Measurements from ENCODE around the gene PHF1.
A peak's percentile ranks its signal among the peaks of the same experiment; 100 is the strongest.

Gene PHF1

DNA sequence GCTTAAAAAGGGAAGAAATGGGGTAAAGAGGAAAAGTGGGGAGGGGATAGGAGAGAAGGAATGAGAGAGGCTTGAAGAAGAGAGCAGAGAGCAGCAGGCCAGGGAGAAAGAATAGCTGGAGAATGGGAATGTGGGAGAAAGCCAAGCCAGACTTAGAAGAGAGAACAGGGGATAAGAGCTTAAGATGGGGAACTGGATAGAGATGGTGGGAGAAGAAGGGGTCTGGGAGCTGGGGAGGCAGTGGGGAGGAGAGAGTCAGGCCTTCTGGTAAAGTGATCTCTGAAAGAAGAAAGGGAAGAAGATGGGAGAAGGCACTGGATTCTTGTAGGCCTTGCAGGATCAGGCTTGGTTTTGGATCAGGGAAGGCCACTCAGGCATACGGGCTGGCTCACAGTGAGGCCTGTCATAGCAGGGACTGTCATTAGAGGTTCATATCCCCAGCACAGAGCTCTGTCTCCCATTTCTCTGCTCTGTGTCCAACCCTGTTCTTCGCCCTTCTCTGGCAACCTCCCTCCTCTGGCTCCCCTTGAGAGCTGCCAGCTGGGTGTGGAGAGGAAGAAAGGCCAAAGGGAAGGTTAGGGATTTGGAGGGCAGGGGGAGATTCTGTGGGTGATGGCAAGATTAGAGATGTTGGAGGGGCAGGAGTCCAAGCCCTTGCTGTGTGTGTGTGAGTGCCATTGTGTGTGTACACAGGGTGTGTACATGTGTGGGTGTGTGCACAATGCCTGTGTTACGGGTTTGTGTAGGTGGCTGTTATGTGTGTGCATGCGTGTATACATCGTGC is 18.3 kb downstream of the PHF1 start:
- no peaks in the 10 kb centered on the region for H3K36me3 ChIP-seq (ENCODE audit: control insufficient read depth in 4 of 4, insufficient read depth in 4 of 4, low read length in 3 of 4)
- WGBS (ENCODE audit: insufficient coverage) = 93% methylated on average over 3 of the region's 5 CpGs
- ChIA-PET CTCF (interaction anchor here (0.9 to 2.5 kb wide), 7 partner anchors 11 to 129 kb away, joined by 3 to 9 read pairs (median 4); partner anchors contain the start of gene ZBTB9), POLR2A (no interaction called here)
- peak overlapping the region in 4 of 7 experiments; percentile 5 to 68 (median 68) for H3K4me3 ChIP-seq (ENCODE audit: control insufficient read depth in 1 of 7, extremely low read depth in 1 of 7, insufficient read depth in 4 of 7, low read depth in 2 of 7, low read length in 6 of 7)
- DNase-seq = no peak
- H3K27ac ChIP-seq (ENCODE audit: insufficient read depth in 1 of 2, low read depth in 1 of 2, low read length in 2 of 2, poor library complexity in 1 of 2, severe bottlenecking in 2 of 2) = peak overlapping the region in 1 of 2 experiments; percentile 27
- H3K4me1 ChIP-seq (ENCODE audit: control extremely low read depth in 1 of 4, control insufficient read depth in 4 of 4, insufficient read depth in 4 of 4, low read length in 3 of 4) = peaks cover 15 to 88% (median 84%) of the 10 kb centered on the region in 4 experiments
- H3K9me3 ChIP-seq (ENCODE audit: control extremely low read depth in 1 of 5, control insufficient read depth in 4 of 5, insufficient read depth in 2 of 5, low read depth in 1 of 5, low read length in 4 of 5) = no peaks in the 10 kb centered on the region
- H3K27me3 ChIP-seq (replicated peaks in 2 of 5; ENCODE audit: control insufficient read depth in 4 of 5, insufficient read depth in 5 of 5, low read length in 4 of 5) = no peaks in the 10 kb centered on the region

DNA sequence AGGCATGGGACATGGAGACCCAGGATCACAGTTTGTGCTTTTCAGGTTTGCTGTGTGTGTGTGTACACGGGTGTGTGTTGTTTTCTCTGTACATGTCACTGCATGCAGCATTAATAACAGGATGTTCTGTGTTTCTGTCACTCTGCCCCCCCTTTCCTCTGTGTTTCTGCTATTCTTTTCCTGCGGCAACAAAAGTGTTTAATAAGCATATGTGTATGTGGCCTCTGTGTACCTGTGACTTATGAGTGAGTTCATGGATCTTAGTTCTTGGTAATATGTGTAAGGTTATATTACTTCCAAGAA is 18.9 kb downstream of the PHF1 start:
- H3K27ac ChIP-seq (ENCODE audit: insufficient read depth in 1 of 2, low read depth in 1 of 2, low read length in 2 of 2, poor library complexity in 1 of 2, severe bottlenecking in 2 of 2) = no peak overlapping the region
- H3K27me3 ChIP-seq (replicated peaks in 2 of 5; ENCODE audit: control insufficient read depth in 4 of 5, insufficient read depth in 5 of 5, low read length in 4 of 5) = no peaks in the 10 kb centered on the region
- peaks cover 15 to 83% (median 80%) of the 10 kb centered on the region in 4 experiments for H3K4me1 ChIP-seq (ENCODE audit: control extremely low read depth in 1 of 4, control insufficient read depth in 4 of 4, insufficient read depth in 4 of 4, low read length in 3 of 4)
- CTCF ChIA-PET = interaction anchor here (0.9 to 2.5 kb wide), 6 partner anchors 10 to 130 kb away, joined by 3 to 9 read pairs (median 4); partner anchors contain the start of gene ZBTB9
- POLR2A ChIA-PET = no interaction called here
- no peaks in the 10 kb centered on the region for H3K9me3 ChIP-seq (ENCODE audit: control extremely low read depth in 1 of 5, control insufficient read depth in 4 of 5, insufficient read depth in 2 of 5, low read depth in 1 of 5, low read length in 4 of 5)
- peak in 1 of 3 donors; percentile 52 for DNase-seq
- no CpG with 5 or more reads among the region's 2 CpGs for WGBS (ENCODE audit: insufficient coverage)
- H3K4me3 ChIP-seq (ENCODE audit: control insufficient read depth in 1 of 7, extremely low read depth in 1 of 7, insufficient read depth in 4 of 7, low read depth in 2 of 7, low read length in 6 of 7) = peak overlapping the region in 2 of 7 experiments; percentile 68
- H3K36me3 ChIP-seq (ENCODE audit: control insufficient read depth in 4 of 4, insufficient read depth in 4 of 4, low read length in 3 of 4) = no peaks in the 10 kb centered on the region

DNA sequence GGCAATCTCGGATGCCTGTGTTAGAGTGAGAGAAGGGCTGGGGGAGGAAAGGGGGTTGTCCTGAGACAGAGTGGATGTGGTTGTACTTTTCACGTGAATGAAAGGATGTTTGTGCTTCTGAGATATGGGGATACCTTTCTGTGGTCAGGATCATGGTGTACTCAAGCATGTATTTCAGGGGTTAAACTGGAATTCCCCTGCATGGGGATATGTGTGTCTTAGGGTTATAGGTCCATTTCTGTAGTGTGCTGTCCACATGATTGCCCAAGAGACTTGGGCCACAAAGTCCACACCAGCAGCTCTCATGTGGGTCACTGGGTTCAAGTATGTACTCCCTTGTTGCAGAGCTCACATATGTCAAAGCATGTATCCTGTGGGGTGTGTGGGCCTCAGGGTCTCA is 19.5 kb downstream of the PHF1 start:
- Histone ChIP-seq H3K27ac (ENCODE audit: insufficient read depth in 1 of 2, low read depth in 1 of 2, low read length in 2 of 2, poor library complexity in 1 of 2, severe bottlenecking in 2 of 2) (peak overlapping the region; percentile 27 to 52), H3K9me3 (ENCODE audit: control extremely low read depth in 1 of 5, control insufficient read depth in 4 of 5, insufficient read depth in 2 of 5, low read depth in 1 of 5, low read length in 4 of 5) (no peaks in the 10 kb centered on the region), H3K27me3 (replicated peaks in 2 of 5; ENCODE audit: control insufficient read depth in 4 of 5, insufficient read depth in 5 of 5, low read length in 4 of 5) (no peaks in the 10 kb centered on the region), H3K4me3 (ENCODE audit: control insufficient read depth in 1 of 7, extremely low read depth in 1 of 7, insufficient read depth in 4 of 7, low read depth in 2 of 7, low read length in 6 of 7) (peak overlapping the region in 3 of 7 experiments; percentile 64 to 68 (median 66)), H3K4me1 (ENCODE audit: control extremely low read depth in 1 of 4, control insufficient read depth in 4 of 4, insufficient read depth in 4 of 4, low read length in 3 of 4) (peaks cover 15 to 77% (median 73%) of the 10 kb centered on the region in 4 experiments), H3K36me3 (ENCODE audit: control insufficient read depth in 4 of 4, insufficient read depth in 4 of 4, low read length in 3 of 4) (peaks cover 0 to 4% (median 2%) of the 10 kb centered on the region in 4 experiments)
- DNase-seq = peak in 2 of 3 donors; percentile 41 to 67
- ChIA-PET POLR2A (no interaction called here), CTCF (interaction anchor here (0.9 to 2.5 kb wide), 9 partner anchors 8 to 271 kb away, joined by 3 to 9 read pairs (median 5); partner anchors contain the start of genes CUTA, SYNGAP1 and ZBTB9)
- WGBS (ENCODE audit: insufficient coverage) = 0% methylated on average over 1 of the region's 2 CpGs

DNA sequence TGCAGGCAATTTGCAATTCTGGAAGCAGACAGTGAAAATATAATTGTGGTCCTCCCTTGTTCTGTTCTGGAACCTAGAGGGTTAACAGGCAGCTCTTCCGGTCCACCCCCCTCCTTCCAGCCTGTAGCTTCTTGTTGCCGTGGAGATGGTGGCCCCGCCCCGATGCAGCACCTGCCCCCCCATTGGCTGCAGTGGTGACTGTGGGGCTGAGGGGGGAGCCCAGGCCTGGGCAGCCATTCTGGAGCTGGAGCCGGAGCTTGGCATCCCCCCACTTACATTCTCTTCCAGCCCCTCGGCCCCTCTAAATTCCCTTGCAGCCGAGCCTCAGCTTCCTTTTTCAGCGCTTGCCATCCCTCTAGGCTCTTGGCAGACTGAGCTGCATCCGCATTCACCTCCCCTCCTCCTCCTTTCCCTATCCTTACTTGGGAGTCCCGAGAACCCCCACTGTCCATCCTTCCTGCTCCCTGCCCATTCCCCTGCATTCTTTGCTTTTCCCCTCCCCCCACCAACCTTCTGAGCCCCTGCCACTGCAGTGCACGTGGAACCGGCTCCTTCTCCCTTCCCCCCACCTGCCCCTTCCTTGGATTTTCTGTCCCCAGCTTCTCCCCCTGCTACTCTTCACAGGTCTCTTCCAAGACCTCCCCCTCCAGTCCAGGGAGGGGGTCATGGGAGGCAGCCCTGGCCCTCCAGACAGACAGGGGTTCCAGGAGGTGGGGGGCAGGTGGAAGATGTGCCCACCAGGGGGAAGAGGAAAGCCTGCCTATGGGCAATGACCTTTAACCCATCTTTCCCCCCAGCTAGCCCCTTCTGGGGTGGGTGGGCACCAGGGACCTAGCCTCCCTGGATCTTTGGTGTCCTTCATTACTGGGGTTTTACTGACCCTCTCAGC is 20.4 kb downstream of the PHF1 start:
- Histone ChIP-seq H3K36me3 (ENCODE audit: control insufficient read depth in 4 of 4, insufficient read depth in 4 of 4, low read length in 3 of 4) (peaks cover 4 to 13% (median 8%) of the 10 kb centered on the region in 4 experiments), H3K9me3 (ENCODE audit: control extremely low read depth in 1 of 5, control insufficient read depth in 4 of 5, insufficient read depth in 2 of 5, low read depth in 1 of 5, low read length in 4 of 5) (no peaks in the 10 kb centered on the region), H3K4me3 (ENCODE audit: control insufficient read depth in 1 of 7, extremely low read depth in 1 of 7, insufficient read depth in 4 of 7, low read depth in 2 of 7, low read length in 6 of 7) (peak overlapping the region in 6 of 7 experiments; percentile 40 to 68 (median 60)), H3K27ac (ENCODE audit: insufficient read depth in 1 of 2, low read depth in 1 of 2, low read length in 2 of 2, poor library complexity in 1 of 2, severe bottlenecking in 2 of 2) (peak overlapping the region; percentile 52 to 71), H3K4me1 (ENCODE audit: control extremely low read depth in 1 of 4, control insufficient read depth in 4 of 4, insufficient read depth in 4 of 4, low read length in 3 of 4) (peaks cover 15 to 71% (median 69%) of the 10 kb centered on the region in 4 experiments), H3K27me3 (replicated peaks in 2 of 5; ENCODE audit: control insufficient read depth in 4 of 5, insufficient read depth in 5 of 5, low read length in 4 of 5) (no peaks in the 10 kb centered on the region)
- peak; percentile 81 to 91 (median 88) for DNase-seq
- ChIA-PET POLR2A (interaction anchor here (0.6 kb wide), 1 partner anchor 119 kb away, joined by 4 read pairs; no protein-coding TSS in a partner anchor), CTCF (interaction anchor here (0.9 to 2.5 kb wide), 13 partner anchors 9 to 270 kb away, joined by 3 to 9 read pairs (median 4); partner anchors contain the start of genes CUTA, SYNGAP1 and ZBTB9)
- 0% methylated on average over 5 of the region's 12 CpGs for WGBS (ENCODE audit: insufficient coverage)

DNA sequence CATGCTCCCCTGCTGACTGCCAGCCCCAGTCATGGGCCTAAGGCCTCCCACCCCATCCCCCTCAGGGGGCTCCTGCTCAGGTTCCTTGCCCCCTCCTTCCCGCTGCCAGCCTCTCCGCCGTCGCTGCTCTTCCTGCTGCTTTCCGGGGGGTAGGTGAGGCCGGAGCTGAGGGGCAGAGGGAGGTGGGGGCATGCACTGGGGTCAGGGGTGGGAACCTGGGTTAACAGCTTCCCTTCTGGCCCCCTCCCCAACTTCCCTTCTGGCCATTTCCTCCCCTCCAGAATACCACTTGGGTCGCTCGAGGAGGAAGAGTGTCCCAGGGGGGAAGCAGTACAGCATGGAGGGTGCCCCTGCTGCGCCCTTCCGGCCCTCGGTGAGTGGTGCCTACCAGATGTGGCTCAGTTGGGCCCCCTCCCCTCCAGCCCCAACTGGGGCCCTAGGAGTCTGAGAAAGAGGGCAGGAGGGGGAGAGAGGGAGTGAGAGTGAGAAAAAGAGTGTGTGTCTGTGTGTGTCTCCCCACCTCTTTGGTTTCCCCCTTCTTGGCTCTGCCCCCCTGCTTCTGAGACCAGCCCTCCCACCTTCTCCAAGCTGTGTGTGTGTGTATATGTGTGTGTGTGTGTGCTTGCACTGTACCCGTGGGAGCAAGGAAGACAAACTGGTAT is 21.2 kb downstream of the PHF1 start:
- Histone ChIP-seq H3K27ac (ENCODE audit: insufficient read depth in 1 of 2, low read depth in 1 of 2, low read length in 2 of 2, poor library complexity in 1 of 2, severe bottlenecking in 2 of 2) (peak overlapping the region; percentile 36 to 71), H3K36me3 (ENCODE audit: control insufficient read depth in 4 of 4, insufficient read depth in 4 of 4, low read length in 3 of 4) (peaks cover 4 to 20% (median 14%) of the 10 kb centered on the region in 4 experiments), H3K9me3 (ENCODE audit: control extremely low read depth in 1 of 5, control insufficient read depth in 4 of 5, insufficient read depth in 2 of 5, low read depth in 1 of 5, low read length in 4 of 5) (no peaks in the 10 kb centered on the region), H3K27me3 (replicated peaks in 2 of 5; ENCODE audit: control insufficient read depth in 4 of 5, insufficient read depth in 5 of 5, low read length in 4 of 5) (no peaks in the 10 kb centered on the region), H3K4me3 (ENCODE audit: control insufficient read depth in 1 of 7, extremely low read depth in 1 of 7, insufficient read depth in 4 of 7, low read depth in 2 of 7, low read length in 6 of 7) (peak overlapping the region; percentile 5 to 68 (median 57)), H3K4me1 (ENCODE audit: control extremely low read depth in 1 of 4, control insufficient read depth in 4 of 4, insufficient read depth in 4 of 4, low read length in 3 of 4) (peaks cover 15 to 66% (median 64%) of the 10 kb centered on the region in 4 experiments)
- WGBS (ENCODE audit: insufficient coverage) = 0% methylated on average over 2 of the region's 12 CpGs
- POLR2A ChIA-PET = interaction anchor here (0.6 kb wide), 1 partner anchor 120 kb away, joined by 4 read pairs; no protein-coding TSS in a partner anchor
- peak in 2 of 3 donors; percentile 67 to 81 for DNase-seq
- CTCF ChIA-PET = interaction anchor here (1.4 to 1.6 kb wide), 4 partner anchors 9 to 49 kb away, joined by 3 to 5 read pairs (median 4); no protein-coding TSS in a partner anchor

DNA sequence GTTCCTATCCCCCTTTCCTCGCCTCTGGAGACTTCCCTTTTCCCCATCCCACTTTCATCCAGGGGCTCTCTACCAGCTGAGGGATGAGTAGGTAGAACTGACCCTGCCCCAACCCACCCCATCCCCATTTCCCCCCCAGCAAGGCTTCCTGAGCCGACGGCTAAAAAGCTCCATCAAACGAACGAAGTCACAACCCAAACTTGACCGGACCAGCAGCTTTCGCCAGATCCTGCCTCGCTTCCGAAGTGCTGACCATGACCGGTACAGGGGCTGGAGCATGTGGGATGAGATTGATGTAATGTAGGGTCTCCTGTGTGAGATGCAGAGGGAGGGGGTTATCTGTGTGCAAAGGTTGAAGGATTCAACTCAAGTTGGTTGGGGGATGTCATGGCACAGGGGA is 21.7 kb downstream of the PHF1 start:
- no peaks in the 10 kb centered on the region for H3K27me3 ChIP-seq (replicated peaks in 2 of 5; ENCODE audit: control insufficient read depth in 4 of 5, insufficient read depth in 5 of 5, low read length in 4 of 5)
- no peaks in the 10 kb centered on the region for H3K9me3 ChIP-seq (ENCODE audit: control extremely low read depth in 1 of 5, control insufficient read depth in 4 of 5, insufficient read depth in 2 of 5, low read depth in 1 of 5, low read length in 4 of 5)
- peak overlapping the region in 6 of 7 experiments; percentile 40 to 68 (median 56) for H3K4me3 ChIP-seq (ENCODE audit: control insufficient read depth in 1 of 7, extremely low read depth in 1 of 7, insufficient read depth in 4 of 7, low read depth in 2 of 7, low read length in 6 of 7)
- H3K27ac ChIP-seq (ENCODE audit: insufficient read depth in 1 of 2, low read depth in 1 of 2, low read length in 2 of 2, poor library complexity in 1 of 2, severe bottlenecking in 2 of 2) = peak overlapping the region in 1 of 2 experiments; percentile 71
- ChIA-PET POLR2A (no interaction called here), CTCF (interaction anchor here (1.4 kb wide), 1 partner anchor 9 kb away, joined by 4 read pairs; no protein-coding TSS in a partner anchor)
- H3K36me3 ChIP-seq (ENCODE audit: control insufficient read depth in 4 of 4, insufficient read depth in 4 of 4, low read length in 3 of 4) = peaks cover 4 to 26% (median 18%) of the 10 kb centered on the region in 4 experiments
- WGBS (ENCODE audit: insufficient coverage) = 13% methylated on average over 6 of the region's 10 CpGs
- H3K4me1 ChIP-seq (ENCODE audit: control extremely low read depth in 1 of 4, control insufficient read depth in 4 of 4, insufficient read depth in 4 of 4, low read length in 3 of 4) = peaks cover 15 to 60% (median 58%) of the 10 kb centered on the region in 4 experiments
- no peak for DNase-seq
